Prostate gland (tissue), 2 donors: ENCODE results near the gene TMEM88. TPM values are rescaled to one million over a fixed set of nuclear protein-coding genes. Genes with fewer than 3 reads are reported as not detected.

ENCODE experiments used
- DNase-seq: peaks from one replicate; pipeline ENCODE4 v3.0.0-alpha.2; 2019; ENCODE audit warnings: low spot score
- H3K27ac ChIP-seq, 2 donors: fragments of 200-600 bp; sonication (generic); 2 replicates each; pipeline ENCODE4 v1.5.1; 2017 to 2019
- H3K27me3 ChIP-seq: fragments of 200-600 bp; sonication (generic); replicated peaks from 2 replicates; pipeline ENCODE4 v1.5.1; 2019; ENCODE audit not compliant: insufficient read depth
- H3K36me3 ChIP-seq, 2 donors: fragments of 200-600 bp; sonication (generic); 1 replicate in 1 of 2; 2 replicates in 1 of 2; pipeline versions ENCODE4 v1.5.1 to v1.8.1; 2017 to 2019
- H3K4me1 ChIP-seq: fragments of 200-600 bp; sonication (generic); replicated peaks from 2 replicates; pipeline ENCODE4 v1.5.1; 2019
- H3K4me3 ChIP-seq, 2 donors: fragments of 200-600 bp; sonication (generic); 2 replicates each; pipeline ENCODE4 v1.5.1; 2017 to 2019
- H3K9me3 ChIP-seq: fragments of 200-600 bp; sonication (generic); 2 replicates; pipeline ENCODE4 v1.5.1; 2017
- CTCF ChIP-seq, 4 experiments: fragments of 200-600 bp in 2 of 4; fragments of 450-650 bp in 2 of 4; sonication (generic) in 2 of 4; IDR thresholded peaks; 1 replicate in 3 of 4; 2 replicates in 1 of 4; pipeline ENCODE4 v1.5.1; 2016 to 2019; ENCODE audit warnings: antibody characterized with exemption in 4 of 4, mild to moderate bottlenecking in 2 of 4, moderate library complexity in 2 of 4
- POLR2A ChIP-seq: fragments of 450-650 bp; IDR thresholded peaks from one replicate; pipeline ENCODE4 v1.6.1; 2016; ENCODE audit warnings: antibody characterized with exemption, mild to moderate bottlenecking
- POLR2AphosphoS5 ChIP-seq: sonication (generic); formaldehyde crosslinking; IDR thresholded peaks from one replicate; pipeline ENCODE4 v1.6.1; 2017; ENCODE audit warnings: antibody characterized with exemption
- WGBS: methylation state at CpG from one replicate; pipeline ENCODE4 v1.1.5; 2018; 5-methylcytosine and 5-hydroxymethylcytosine counted together
- intact Hi-C: fragments of 100-400 bp; cut with DNase I; formaldehyde crosslinking; loops from one replicate; pipeline ENCODE4 v1.14.2; 2022
- total RNA-seq, 2 donors: library from RNA; depleted of rRNA; stranded (reverse); fragments of >200 nt; gene quantifications; one replicate each; pipeline ENCODE4 v1.1.0, GENCODE V29; 2016

TMEM88 gene
- total RNA-seq, 2 donors from 2014 or later, result 11.1 to 15.7 TPM

GRCh38 chr17:7881276-7882054 lies 26.6 kb downstream of the TMEM88 start:
- WGBS, result 18% methylated on average over 7 of the region's 7 CpGs
- TF ChIP-seq POLR2AphosphoS5 (peak; percentile 28), CTCF (IDR thresholded peaks at IDR 0.05) (no peak), POLR2A (no peak)
- Histone ChIP-seq H3K36me3 (no peaks in the 10 kb centered on the region), H3K4me3 (no peak overlapping the region), H3K4me1 (peaks cover 10% of the 10 kb centered on the region), H3K9me3 (no peaks in the 10 kb centered on the region), H3K27ac (peak overlapping the region; percentile 97 to 99), H3K27me3 (no peaks in the 10 kb centered on the region)
- peak; percentile 67 for DNase-seq
- intact Hi-C loops, result no loop called here

GRCh38 chr17:7882068-7882467 lies 27.2 kb downstream of the TMEM88 start:
- no peak for DNase-seq
- peaks cover 10% of the 10 kb centered on the region for H3K4me1 ChIP-seq
- H3K4me3 ChIP-seq, result no peak overlapping the region
- no peaks in the 10 kb centered on the region for H3K27me3 ChIP-seq
- peak overlapping the region; percentile 97 to 99 for H3K27ac ChIP-seq
- TF ChIP-seq CTCF (IDR thresholded peaks at IDR 0.05), result no peak
- no peaks in the 10 kb centered on the region for H3K36me3 ChIP-seq
- WGBS, result 47% methylated on average over 7 of the region's 7 CpGs
- intact Hi-C loops, result no loop called here
- H3K9me3 ChIP-seq, result no peaks in the 10 kb centered on the region

- Histone ChIP-seq H3K4me1 (peaks cover 10% of the 10 kb centered on the region), H3K27me3 (no peaks in the 10 kb centered on the region), H3K9me3 (no peaks in the 10 kb centered on the region), H3K27ac (peak overlapping the region; percentile 97 to 99), H3K36me3 (no peaks in the 10 kb centered on the region), H3K4me3 (peak overlapping the region in 1 of 2 donors; percentile 77)
- no peak for DNase-seq
- TF ChIP-seq CTCF (IDR thresholded peaks at IDR 0.05) (no peak), POLR2A (no peak)
- intact Hi-C loops, result no loop called here
- 39% methylated on average over 3 of the region's 3 CpGs for WGBS
Observed at GRCh38 chr17:7882629-7883028, 27.8 kb downstream of the TMEM88 start.

- intact Hi-C loops, result no loop called here
- H3K36me3 ChIP-seq, result no peaks in the 10 kb centered on the region
- DNase-seq, result no peak
- peaks cover 15% of the 10 kb centered on the region for H3K4me1 ChIP-seq
- no peaks in the 10 kb centered on the region for H3K9me3 ChIP-seq
- H3K4me3 ChIP-seq, result peak overlapping the region; percentile 77 to 90
- no peak for TF ChIP-seq POLR2AphosphoS5
- TF ChIP-seq POLR2A, result no peak
- TF ChIP-seq CTCF (IDR thresholded peaks at IDR 0.05), result no peak
- H3K27ac ChIP-seq, result peak overlapping the region; percentile 97 to 99
- no peaks in the 10 kb centered on the region for H3K27me3 ChIP-seq
- 0% methylated on average over 3 of the region's 3 CpGs for WGBS
Observed at GRCh38 chr17:7883781-7884386, 29.0 kb downstream of the TMEM88 start.
